K562 (cell line): ENCODE measurements around the gene NTN4.

Experiments used
- HDAC2 ChIP-seq: fragments of 450-650 bp; IDR thresholded peaks from 2 replicates; pipeline ENCODE4 v1.6.1; 2016; ENCODE audit warnings: mild to moderate bottlenecking
- JUNB ChIP-seq: fragments of 450-650 bp; formaldehyde crosslinking; conservative IDR thresholded peaks from 2 replicates; pipeline ENCODE4 v1.4.0; 2020; ENCODE audit warnings: mild to moderate bottlenecking
- NR0B1 ChIP-seq: fragments of 450-650 bp; IDR thresholded peaks from one replicate; pipeline ENCODE4 v1.6.1; 2018; ENCODE audit warnings: mild to moderate bottlenecking, moderate library complexity; ENCODE audit not compliant: partially characterized antibody
- POLR2G ChIP-seq: fragments of 200-400 bp; formaldehyde crosslinking; IDR thresholded peaks from 2 replicates; pipeline ENCODE4 v1.6.1; 2017; ENCODE audit warnings: low read depth, mild to moderate bottlenecking, antibody characterized with exemption, low read length, moderate library complexity
- ZNF217 ChIP-seq: sonication (generic); formaldehyde crosslinking; IDR thresholded peaks from 2 replicates; pipeline ENCODE4 v1.8.0; 2022; ENCODE audit warnings: mild to moderate bottlenecking, missing genetic modification reagents

- TF ChIP-seq NR0B1 (no peak), JUNB (CRISPR knock-in tag) (no peak), POLR2G (no peak), ZNF217 (no peak), HDAC2 (no peak)
Measured at GRCh38 chr12:95836185-95836609, 45.6 kb upstream of the NTN4 start.
